GM18505 (cell line): Measurements from ENCODE around the gene CCDC158.
"Not testable (repeated sequence)": the region's sequence is repeated elsewhere in the genome, so short reads cannot be mapped to it uniquely, and the experiment has no call there.

ENCODE experiments used
- ATAC-seq: cut with Tn5 transposase; IDR thresholded peaks from one replicate; pipeline ENCODE4 v1.9.1; 2021; ENCODE audit not compliant: unreplicated experiment
- POLR2A ChIP-seq: IDR thresholded peaks from 4 replicates; pipeline ENCODE4 v1.6.1; 2011; ENCODE audit warnings: borderline replicate concordance; ENCODE audit not compliant: insufficient read depth, insufficient read length; ENCODE audit errors: extremely low read depth

The CCDC158 gene

GRCh38 chr4:76420762-76421581 lies at the start of gene CCDC158:
Gene CCDC158 (minus strand): TSS chr4:76421141. CDS start chr4:76403207, 17,934 bp downstream.
- no peak for TF ChIP-seq POLR2A
- no peak for ATAC-seq

DNA sequence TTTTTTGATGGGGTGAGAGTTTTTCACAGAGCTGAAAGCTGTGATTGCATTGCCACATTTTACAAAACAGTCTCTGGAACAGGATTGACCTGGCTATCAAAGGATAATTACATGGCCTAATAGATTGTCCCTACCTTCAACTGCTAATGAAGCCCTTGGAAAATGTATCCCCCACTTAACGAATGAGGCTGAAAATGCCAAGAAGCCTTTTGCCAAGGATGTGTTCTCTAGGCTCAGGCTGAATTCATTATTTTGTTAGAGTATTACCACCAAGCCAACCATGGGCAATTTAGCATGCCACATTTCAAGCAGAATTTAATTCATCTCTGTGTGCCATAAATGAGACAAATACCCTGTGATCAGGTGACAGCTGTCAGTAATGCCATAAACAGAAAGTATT lies 49.6 kb upstream of the CCDC158 start:
- ATAC-seq, result no peak
- no peak for TF ChIP-seq POLR2A

GRCh38 chr4:76470064-76470463 lies 49.1 kb upstream of the CCDC158 start:
- no peak for ATAC-seq
- TF ChIP-seq POLR2A, result no peak

- no peak for TF ChIP-seq POLR2A
- no peak for ATAC-seq
Measured at GRCh38 chr4:76463568-76463967, 42.6 kb upstream of the CCDC158 start.

DNA sequence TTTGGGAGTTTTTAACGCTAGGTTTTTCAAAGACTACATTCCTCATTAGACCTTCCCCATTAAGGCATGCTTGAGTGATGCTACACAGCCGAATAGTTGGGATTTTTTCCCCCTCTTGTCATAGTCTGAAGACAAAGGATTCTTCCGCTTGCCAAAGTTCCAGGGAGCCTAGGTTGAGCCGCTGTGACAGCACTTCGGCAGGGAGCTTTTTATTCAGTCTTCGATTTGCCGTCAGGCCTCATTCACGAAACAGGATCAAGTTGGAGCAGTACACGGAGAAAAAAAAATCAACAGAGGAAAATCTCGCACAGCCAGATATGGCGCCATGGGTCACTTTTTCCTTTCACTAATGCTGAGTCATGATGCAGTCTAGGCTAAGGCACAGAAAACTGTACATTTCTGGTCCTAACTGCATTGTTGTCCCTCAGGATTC lies 38.4 kb upstream of the CCDC158 start:
- TF ChIP-seq POLR2A, result no peak
- ATAC-seq, result no peak

GRCh38 chr4:76458825-76459224 lies 37.9 kb upstream of the CCDC158 start:
- TF ChIP-seq POLR2A, result no peak
- no peak for ATAC-seq

GRCh38 chr4:76458297-76458696 lies 37.4 kb upstream of the CCDC158 start:
- ATAC-seq, result no peak
- no peak for TF ChIP-seq POLR2A

GRCh38 chr4:76457885-76458284 lies 36.9 kb upstream of the CCDC158 start:
- ATAC-seq, result no peak
- TF ChIP-seq POLR2A, result no peak

DNA sequence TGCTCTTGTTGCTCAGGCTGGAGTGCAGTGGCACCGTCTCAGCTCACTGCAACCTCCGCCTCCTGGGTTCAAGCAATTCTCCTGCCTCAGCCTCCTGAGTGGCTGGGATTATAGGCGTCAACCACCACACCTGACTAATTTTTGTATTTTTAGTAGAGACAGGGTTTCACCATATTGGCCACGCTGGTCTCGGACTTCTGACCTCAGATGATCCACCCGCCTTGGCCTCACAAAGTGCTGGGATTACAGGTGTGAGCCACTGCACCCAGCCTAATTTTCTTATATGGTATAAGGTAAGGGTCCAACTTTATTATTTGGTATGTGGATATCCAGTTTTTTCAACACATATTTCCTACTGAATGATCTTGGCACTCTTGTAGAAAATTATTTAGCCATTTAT lies 33.1 kb upstream of the CCDC158 start:
- ATAC-seq, result not testable (repeated sequence)

DNA sequence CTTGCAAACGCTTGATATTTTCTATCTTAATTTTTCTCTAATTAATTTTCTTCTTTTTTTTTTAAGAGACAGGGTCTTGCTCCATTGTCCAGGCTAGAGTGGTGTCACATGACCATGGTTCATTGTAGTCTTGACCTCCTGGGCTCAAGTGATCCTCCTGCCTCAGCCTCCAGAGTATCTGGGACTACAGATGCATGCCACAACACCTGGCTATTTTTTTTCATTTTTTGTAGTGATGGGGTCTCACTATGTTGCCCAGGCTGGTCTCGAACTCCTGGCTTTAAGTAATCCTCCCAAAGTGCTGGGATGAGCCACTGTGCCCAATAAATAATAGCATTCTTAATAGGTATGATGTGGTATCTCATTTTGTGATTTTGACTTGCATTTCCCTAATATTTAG lies 32.3 kb upstream of the CCDC158 start:
- ATAC-seq, result no peak
- TF ChIP-seq POLR2A, result no peak

DNA sequence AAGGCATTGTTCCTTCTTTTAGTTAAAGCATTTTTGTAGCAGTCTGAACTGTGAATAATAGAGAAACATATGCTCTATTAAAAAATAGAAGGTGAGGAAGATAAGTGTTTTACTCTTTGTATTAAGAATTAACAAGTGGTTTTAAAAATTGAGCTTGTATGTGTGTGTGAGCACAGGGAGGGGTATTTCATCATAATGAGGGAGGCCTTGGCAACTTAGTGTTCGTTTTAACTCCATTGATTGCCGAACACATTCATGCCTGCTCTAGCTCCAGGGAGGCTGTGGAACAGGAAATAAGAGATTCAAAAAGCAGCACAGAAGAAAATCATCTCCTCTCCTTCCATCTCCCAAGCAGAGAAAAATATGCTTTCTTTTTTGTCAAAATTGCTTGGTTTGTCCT lies 28.9 kb upstream of the CCDC158 start:
- TF ChIP-seq POLR2A, result no peak
- ATAC-seq, result no peak

- ATAC-seq, result no peak
- no peak for TF ChIP-seq POLR2A
Measured at GRCh38 chr4:76449362-76449767, 28.4 kb upstream of the CCDC158 start.

GRCh38 chr4:76448211-76448610 lies 27.3 kb upstream of the CCDC158 start:
- ATAC-seq, result no peak

DNA sequence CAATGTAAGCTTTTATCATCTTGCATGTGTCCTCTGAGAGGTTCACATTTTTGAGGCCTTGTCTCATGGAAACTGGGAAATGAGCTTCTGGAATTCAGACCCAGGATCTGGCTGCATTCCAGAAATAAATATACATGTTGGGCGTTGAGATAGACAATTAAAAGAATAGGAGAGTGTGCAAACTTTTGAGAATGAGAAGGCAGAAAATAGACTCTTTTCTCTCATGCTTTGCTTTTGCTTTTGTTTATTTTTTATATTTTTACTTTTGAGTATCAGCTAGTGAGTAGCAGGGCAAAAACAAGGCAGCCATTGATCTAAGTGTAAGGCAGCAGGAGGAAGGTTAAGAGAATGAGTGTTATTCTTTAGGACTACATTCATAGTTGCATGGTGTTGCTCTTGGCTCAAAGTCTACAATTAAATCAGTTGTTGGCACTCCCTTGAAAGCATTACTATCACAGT lies 26.5 kb upstream of the CCDC158 start:
- ATAC-seq, result no peak
- TF ChIP-seq POLR2A, result no peak

More at GRCh38 chr4:76448211-76448610, 27.3 kb upstream of the CCDC158 start:
- TF ChIP-seq POLR2A, result no peak
